Left renal pelvis (tissue), 4 donors: ENCODE results near the gene MANSC4. TPM values are rescaled to one million over a fixed set of nuclear protein-coding genes. Genes with fewer than 3 reads are reported as not detected.
"Not testable (repeated sequence)": the region's sequence is repeated elsewhere in the genome, so short reads cannot be mapped to it uniquely, and the experiment has no call there.

Source experiments
- DNase-seq, 4 donors: peaks; one replicate each; pipeline ENCODE4 v3.0.0-alpha.2; 2013; ENCODE audit warnings: low read depth in 4 of 4, low spot score in 3 of 4
- polyA plus RNA-seq, 4 donors: library from polyadenylated mRNA; unstranded; fragments of 120-200 nt; gene quantifications; one replicate each; pipeline ENCODE4 v1.2.1, GENCODE V29; 2013; ENCODE audit not compliant: insufficient read length in 4 of 4

Gene MANSC4
- polyA plus RNA-seq, 4 donors, result 0.26 to 0.40 (median 0.33) TPM

GRCh38 chr12:27762757-27763156, 17.3 kb downstream of the MANSC4 start:
- DNase-seq, result no peak

GRCh38 chr12:27756670-27757195, 23.3 kb downstream of the MANSC4 start:
- DNase-seq, result no peak

DNA sequence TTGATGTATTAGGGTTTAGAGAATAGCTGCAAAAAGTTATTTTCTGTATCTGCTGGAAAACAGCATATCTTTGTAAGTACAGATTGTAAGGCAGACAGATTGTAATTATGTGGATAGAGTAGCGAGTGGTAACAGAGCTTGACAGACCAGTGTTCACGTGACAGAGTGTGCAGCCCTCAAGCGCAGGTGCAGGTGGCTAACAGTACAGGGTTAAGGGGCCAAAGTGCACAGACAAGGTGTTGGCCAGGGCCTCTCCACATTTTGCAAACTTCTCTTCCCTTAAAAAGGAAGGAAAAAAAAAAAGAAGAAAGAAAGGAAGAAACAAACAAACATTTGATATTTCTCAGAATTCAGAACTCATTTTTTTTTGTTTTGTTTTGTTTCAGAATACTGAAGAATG, 25.2 kb downstream of the MANSC4 start:
- no peak for DNase-seq

DNA sequence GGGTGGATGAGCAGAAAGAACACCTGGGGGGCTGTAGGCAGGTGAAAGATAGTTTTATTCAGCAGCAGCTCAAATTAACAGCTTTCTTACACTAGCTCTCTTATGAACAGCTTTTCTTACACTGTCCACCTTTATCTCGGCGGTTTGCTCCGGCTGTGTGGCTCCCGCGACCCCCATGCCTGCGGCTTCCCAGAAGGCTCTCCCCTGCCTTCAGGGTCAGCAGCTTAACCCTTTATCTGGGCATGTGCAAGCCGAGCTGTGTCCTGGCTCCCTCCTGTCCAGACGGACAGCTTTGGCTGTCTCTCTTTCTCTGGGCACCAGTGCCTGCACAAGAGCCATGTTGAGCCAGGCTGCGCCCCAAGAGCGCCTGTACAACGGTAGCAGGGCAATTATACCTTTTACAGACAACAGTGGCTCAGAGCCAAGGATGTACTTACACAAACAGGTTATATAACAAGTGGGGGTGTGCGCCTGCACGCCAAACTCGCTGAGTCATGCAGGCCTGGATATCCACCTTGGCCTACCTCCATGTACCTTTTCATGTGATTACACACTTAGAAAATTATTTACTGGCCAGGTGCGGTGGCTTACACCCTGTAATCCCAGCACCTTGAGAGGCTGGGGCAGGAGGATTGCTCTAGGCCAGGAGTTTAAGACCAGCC, 28.5 kb downstream of the MANSC4 start:
- DNase-seq, result no peak

GRCh38 chr12:27747111-27747820, 32.8 kb downstream of the MANSC4 start:
- no peak for DNase-seq

DNA sequence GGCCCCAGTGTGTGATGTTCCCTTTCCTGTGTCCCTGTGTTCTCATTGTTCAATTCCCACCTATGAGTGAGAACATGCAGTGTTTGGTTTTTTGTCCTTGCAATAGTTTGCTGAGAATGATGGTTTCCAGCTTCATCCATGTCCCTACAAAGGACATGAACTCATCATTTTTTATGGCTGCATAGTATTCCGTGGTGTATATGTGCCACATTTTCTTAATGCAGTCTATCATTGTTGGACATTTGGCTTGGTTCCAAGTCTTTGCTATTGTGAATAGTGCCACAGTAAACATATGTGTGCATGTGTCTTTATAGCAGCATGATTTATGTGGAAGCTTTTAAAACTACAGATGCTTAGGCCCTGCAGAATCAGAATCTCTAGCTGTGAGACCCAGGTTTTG, 34.3 kb downstream of the MANSC4 start:
- not testable (repeated sequence) for DNase-seq

DNA sequence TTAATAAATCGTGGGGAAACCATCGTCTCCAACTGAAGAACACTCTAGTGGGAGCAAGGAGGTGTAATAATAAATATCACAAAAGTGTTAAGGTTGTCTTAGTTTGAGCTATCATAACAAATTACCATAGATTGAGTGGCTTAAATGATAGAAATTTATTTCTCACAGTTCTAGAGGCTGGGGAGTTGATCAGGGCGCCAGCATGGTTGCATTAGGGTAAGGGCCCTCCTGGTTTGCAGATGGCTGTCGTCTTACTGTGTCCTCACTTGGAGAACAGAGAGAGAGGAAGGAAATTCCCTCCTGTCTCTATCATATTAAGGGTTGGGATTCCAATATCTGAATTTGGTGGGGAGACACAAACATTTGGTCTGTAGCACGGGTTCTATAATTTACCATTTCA, 36.4 kb downstream of the MANSC4 start:
- DNase-seq, result no peak

DNA sequence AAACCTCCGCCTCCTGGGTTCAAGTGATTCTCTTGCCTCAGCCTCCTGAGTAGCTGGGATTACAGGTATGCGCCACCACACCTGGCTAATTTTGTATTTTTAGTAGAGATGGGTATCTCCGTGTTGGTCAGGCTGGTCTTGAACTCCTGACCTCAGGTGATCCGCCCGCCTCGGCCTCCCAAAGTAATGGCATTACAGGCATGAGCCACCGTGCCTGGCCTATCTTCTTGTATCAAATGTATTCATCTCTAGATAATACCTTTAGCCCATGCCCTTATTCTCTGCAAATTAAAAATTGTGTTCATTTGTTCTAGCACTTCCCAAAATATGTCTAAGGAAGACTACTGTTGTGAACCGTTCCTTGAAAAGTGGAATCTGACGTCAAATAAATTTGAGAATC, 45.7 kb downstream of the MANSC4 start:
- not testable (repeated sequence) for DNase-seq

DNA sequence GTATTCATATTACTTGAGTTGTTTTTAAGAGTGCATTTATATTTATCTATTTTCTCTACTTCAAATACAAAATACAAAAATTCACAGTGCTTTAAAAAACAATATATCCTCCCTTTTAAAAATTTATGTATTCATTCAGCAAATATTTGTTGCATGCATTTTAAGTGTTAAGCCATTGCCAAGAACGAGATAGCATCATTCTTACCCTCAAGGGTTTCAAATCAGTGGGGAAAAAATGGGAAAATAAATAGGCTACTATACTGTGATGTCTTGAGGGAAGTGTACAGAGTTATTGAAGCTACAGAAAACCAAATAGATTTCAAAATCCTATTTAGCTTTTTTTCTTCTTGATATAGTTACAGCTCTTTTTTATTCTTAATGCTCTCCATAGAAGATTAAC, 46.2 kb downstream of the MANSC4 start:
- no peak for DNase-seq

GRCh38 chr12:27733052-27733656, 46.9 kb downstream of the MANSC4 start:
- DNase-seq, result no peak

DNA sequence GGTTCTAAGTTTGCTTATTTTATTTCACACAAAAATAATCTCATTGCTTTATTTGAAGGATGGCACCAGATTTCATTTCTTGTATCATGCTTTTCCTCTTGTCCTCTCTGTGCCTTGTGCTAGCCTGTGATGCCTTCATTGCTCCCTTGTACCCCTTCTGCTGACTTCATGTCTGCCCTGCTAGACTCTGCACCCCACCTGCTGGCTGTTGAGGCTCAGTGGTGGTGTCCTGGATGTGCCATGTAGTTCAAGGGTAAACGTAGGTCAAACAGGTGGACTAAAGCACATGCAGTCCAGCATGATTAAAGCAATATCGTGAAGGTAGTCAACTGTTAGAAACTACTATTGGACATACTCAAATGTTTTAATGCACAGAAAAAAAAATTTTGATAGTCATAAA, 47.8 kb downstream of the MANSC4 start:
- no peak for DNase-seq

- no peak for DNase-seq
These were observed 49.9 kb downstream of the MANSC4 start for GRCh38 chr12:27730097-27730588.

DNA sequence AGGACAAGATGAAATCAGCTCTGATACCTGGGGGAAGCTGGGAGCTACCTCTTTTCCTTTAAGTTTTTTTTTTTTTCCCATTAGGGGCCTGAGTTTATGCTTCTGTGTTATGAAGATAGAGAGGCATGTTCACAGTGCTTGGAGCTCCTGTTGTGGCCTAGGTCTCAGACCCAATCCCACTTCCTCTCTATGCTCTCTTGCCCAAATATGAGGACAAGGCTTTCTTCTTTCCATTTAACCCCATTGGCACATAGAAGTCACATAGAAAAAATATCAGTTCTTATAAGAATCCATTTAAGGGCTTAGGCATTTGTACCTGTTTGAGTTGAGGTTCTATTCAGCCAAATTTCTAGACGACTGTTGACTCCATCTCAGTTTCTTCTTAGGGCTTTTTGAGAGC, 56.8 kb downstream of the MANSC4 start:
- DNase-seq, result no peak

Other genes with a start within 250 kb of the MANSC4 start
- 1 to 10 TPM; 1.0 to 3.6 (median 2.8) TPM for gene REP15, start 83.8 kb downstream of the MANSC4 start, polyA plus RNA-seq
- 10 to 100 TPM; 43.4 to 92.2 (median 77.7) TPM for gene MRPS35, start 69.4 kb downstream of the MANSC4 start, polyA plus RNA-seq
- 10 to 100 TPM; 25.0 to 39.7 (median 32.3) TPM for gene KLHL42, start within 50 bp of the MANSC4 start, polyA plus RNA-seq
- gene PTHLH, start 192.5 kb upstream of the MANSC4 start, polyA plus RNA-seq, result 1 to 10 TPM in 3 of 4 donors, under 1 TPM in 1; 0.84 to 2.5 (median 1.5) TPM